GM19463 (cell line): ENCODE measurements around the gene OSBP2.

Experiments
- ATAC-seq: cut with Tn5 transposase; IDR thresholded peaks from one replicate; pipeline ENCODE4 v1.9.1; 2021; ENCODE audit warnings: mild to moderate bottlenecking, moderate library complexity; ENCODE audit not compliant: unreplicated experiment

The OSBP2 gene

GRCh38 chr22:30876915-30877553 is 182.4 kb downstream of the OSBP2 start:
- no peak for ATAC-seq

GRCh38 chr22:30877662-30878515 is 183.2 kb downstream of the OSBP2 start:
- no peak for ATAC-seq

- ATAC-seq: no peak
Observed at GRCh38 chr22:30878516-30879414, 184.1 kb downstream of the OSBP2 start.

GRCh38 chr22:30879415-30879797 is 184.7 kb downstream of the OSBP2 start:
- no peak for ATAC-seq

- ATAC-seq: no peak
Observed at GRCh38 chr22:30880181-30880601, 185.5 kb downstream of the OSBP2 start.

- ATAC-seq: no peak
Observed at GRCh38 chr22:30880847-30881246, 186.2 kb downstream of the OSBP2 start.

GRCh38 chr22:30881361-30882183 is 186.9 kb downstream of the OSBP2 start:
- ATAC-seq: no peak

- no peak for ATAC-seq
Observed at GRCh38 chr22:30882184-30882717, 187.6 kb downstream of the OSBP2 start.

- ATAC-seq: no peak
Observed at GRCh38 chr22:30882974-30883533, 188.4 kb downstream of the OSBP2 start.

GRCh38 chr22:30883586-30884145 is 189.0 kb downstream of the OSBP2 start:
- ATAC-seq: no peak

GRCh38 chr22:30884211-30885000 is 189.7 kb downstream of the OSBP2 start:
- ATAC-seq: no peak

- ATAC-seq: no peak
Observed at GRCh38 chr22:30885001-30885366, 190.3 kb downstream of the OSBP2 start.

- no peak for ATAC-seq
Observed at GRCh38 chr22:30885591-30885990, 190.9 kb downstream of the OSBP2 start.

- ATAC-seq: no peak
Observed at GRCh38 chr22:30887453-30887852, 192.8 kb downstream of the OSBP2 start.

- ATAC-seq: no peak
Observed at GRCh38 chr22:30887861-30888260, 193.2 kb downstream of the OSBP2 start.

- ATAC-seq: no peak
Observed at GRCh38 chr22:30889268-30889995, 194.8 kb downstream of the OSBP2 start.

GRCh38 chr22:30889996-30890480 is 195.4 kb downstream of the OSBP2 start:
- ATAC-seq: no peak
